T-helper 9 cell (primary cell): ENCODE measurements around the gene HOXB4.

Source experiments
- DNase-seq: peaks from one replicate; pipeline ENCODE4 v3.0.0-alpha.2; 2020

HOXB4 gene

GRCh38 chr17:48571024-48571818, 6.9 kb downstream of the HOXB4 start:
- DNase-seq = no peak

DNA sequence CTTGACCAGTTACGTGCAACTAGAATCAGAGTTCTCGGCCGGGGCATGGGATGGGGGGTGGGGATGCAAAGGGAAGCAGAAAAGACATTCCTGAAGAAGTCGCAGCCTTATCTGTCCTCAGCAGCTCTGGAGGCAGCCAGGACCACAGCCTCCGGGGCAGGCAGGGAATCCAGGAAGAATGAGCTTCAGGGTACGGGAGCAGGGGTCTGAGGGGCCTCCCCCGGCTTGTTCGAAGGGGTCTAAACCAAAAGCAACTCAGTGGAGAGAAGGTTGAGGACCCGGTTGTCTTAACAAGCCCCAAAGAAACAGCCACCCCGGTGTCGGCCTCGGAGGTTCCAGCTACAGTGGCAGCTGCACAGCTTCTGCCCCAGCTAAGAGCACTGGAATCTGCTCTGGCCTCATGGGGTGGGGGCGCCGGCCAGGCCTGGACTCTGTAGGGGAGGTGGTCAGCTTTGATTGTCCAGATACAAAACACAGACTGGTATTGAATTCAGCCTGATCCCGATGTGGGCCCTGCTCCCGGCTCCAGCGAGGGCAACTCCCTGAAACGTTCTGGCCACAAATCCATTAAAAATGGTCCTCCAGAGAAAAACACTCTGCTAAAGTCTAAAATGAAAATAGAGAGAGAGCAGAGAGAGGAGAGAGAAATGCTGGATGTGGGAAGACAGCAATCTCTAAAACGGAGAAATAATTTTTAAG, 7.7 kb downstream of the HOXB4 start:
- DNase-seq = no peak

DNA sequence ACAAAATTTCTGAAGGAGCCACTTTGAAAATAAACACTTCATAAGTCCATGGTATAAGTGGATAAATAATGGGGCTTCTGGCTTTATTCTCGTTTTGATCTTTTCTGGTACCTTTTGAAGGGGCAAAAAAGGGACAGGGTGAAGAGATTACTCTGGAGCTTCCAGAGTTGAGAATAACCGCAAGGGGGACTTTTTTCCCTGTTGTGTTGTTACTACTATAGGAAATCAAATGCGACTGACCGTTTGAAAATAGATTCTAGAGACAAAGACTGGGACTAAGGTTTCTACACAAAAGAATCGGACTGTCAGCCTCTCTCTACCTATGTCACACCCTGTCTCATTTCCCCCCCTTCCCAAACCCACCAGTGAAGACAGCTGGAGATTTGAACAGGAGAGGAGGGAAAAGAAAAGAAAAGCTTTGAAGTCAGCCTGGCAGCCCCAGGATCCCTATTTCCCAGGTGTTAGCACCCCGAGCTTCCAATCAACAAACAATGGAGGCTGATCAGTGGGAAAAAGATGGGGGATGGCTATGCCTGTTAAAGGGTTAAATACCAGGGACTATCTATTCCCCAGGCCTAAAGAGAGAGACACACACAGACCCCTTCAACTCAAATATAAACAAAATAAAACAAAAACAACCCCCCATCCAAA, 8.4 kb downstream of the HOXB4 start:
- DNase-seq = no peak

GRCh38 chr17:48569240-48569582, 8.9 kb downstream of the HOXB4 start:
- no peak for DNase-seq

GRCh38 chr17:48568499-48569239, 9.5 kb downstream of the HOXB4 start:
- no peak for DNase-seq

- no peak for DNase-seq
These were observed 10.3 kb downstream of the HOXB4 start for GRCh38 chr17:48567646-48568354.

- no peak for DNase-seq
These were observed 10.9 kb downstream of the HOXB4 start for GRCh38 chr17:48567209-48567608.

DNA sequence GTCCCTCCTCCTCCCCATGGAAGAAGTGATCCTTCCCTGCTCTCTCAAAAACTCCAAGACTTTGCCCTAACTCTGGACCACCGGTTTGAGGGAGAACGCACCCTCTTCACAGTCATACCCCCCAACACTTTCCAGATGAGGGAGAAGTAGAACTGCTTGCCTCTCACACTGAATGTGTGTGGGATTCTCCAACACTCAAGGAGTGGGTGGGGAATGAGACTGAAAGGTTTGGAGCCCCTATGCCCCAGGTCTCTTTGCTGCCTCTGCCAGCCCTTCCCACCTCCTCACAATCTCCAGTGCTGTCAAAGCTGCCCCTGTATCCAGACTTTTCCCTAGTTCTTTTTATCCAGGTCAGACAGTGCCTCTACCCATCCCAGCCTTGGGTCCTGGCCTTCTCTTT, 11.4 kb downstream of the HOXB4 start:
- no peak for DNase-seq

DNA sequence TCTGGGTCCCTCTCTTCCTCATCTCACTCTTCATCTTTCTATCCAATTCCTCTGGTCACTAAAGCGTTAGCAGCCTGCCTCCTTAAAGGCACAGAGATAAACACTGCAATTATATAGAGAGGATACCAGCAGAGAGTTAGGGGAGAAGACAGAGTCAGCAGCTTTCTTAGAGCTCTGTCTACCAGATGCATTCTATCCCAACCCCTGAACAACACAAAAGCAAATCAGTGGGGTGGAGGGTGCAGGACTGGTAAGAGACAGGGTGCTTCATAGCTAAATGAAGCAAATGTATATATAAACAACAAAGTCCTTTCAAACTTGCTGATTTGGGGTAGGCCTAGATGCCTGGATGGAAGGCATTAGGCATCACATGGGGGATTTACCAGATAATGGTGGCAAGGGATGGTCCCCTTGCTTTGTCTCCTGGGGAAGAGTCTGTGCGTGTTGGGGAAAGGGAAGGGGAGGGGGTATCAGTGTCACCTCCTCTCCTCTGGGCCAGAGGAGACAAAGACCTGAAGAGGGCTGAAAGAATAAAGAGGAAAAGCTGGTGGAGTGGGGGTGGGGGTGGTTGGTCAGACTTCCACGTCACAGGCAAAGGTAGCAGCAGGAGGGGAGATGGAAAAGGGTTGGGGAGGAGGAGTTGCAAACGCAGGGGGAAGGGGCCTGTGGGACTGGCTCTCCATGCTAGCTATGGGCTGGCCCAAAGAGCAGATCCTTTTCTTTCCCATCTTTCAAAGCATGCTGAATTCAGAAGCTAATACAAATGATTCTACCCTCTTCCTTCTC, 12.0 kb downstream of the HOXB4 start:
- no peak for DNase-seq

GRCh38 chr17:48565022-48565554, 13.1 kb downstream of the HOXB4 start:
- DNase-seq = no peak

DNA sequence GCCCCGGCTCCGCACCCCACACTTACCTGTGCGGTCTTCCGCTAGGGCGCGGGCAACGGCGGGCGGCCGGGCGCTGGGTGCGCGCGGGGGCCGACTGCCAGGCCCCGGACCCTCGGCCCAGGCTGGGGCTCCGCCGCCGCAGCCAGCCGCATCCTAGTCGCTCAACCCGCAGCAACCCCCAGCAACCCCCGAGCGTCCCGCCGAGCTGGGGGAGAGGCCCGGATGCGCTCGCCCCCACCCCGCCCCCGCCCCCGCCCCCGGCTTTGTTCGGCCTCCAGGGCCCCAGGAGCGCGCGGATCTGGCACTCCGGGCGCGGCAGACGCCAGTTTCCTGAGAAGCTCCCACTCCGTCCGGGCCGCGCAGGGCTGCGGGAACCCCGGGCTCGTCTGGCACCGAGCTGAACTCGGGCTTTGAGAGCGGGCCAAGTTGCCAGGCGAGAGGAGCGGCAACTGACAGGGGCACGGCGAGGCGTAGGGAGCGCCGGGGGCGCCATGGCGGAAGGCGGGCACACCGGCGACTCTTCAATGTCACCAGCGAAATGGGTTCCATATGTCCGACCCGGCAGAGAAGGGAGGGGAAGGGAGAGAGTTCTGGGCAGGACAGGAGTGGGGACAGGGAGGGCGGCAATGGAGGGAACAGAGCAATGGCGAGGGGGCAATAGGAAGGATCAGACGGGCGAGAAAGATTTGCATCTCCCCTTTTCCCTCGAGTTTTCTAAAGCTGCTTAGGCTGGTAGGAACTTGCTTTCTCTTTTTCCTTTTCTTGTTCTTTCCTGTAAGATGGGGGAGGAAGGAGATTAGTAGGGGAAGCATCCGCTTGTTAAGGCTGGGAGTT, 13.7 kb downstream of the HOXB4 start:
- DNase-seq = no peak

- no peak for DNase-seq
These were observed 14.3 kb downstream of the HOXB4 start for GRCh38 chr17:48563867-48564187.

GRCh38 chr17:48563385-48563838, 14.7 kb downstream of the HOXB4 start:
- DNase-seq = no peak

DNA sequence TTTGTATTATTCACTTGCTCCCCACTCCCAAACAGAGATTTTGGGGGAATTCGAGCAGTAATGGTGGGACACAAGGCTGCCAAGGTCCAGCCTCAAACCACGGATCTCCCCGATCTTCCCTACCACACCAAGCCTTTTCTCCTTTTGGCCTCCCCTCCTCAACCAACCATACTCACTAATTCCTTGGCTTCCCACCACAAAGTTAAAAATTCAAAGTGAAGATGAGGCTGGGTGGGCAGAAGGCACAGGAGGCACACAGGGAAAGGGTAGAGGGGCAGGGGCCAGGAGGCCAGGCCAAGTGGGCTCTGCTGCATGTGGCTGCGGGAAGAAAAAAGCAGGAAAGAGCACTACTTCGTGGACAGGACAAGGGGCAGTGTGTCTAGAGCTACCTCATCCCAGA, 15.2 kb downstream of the HOXB4 start:
- DNase-seq = no peak

GRCh38 chr17:48561884-48562810, 16.0 kb downstream of the HOXB4 start:
- no peak for DNase-seq

DNA sequence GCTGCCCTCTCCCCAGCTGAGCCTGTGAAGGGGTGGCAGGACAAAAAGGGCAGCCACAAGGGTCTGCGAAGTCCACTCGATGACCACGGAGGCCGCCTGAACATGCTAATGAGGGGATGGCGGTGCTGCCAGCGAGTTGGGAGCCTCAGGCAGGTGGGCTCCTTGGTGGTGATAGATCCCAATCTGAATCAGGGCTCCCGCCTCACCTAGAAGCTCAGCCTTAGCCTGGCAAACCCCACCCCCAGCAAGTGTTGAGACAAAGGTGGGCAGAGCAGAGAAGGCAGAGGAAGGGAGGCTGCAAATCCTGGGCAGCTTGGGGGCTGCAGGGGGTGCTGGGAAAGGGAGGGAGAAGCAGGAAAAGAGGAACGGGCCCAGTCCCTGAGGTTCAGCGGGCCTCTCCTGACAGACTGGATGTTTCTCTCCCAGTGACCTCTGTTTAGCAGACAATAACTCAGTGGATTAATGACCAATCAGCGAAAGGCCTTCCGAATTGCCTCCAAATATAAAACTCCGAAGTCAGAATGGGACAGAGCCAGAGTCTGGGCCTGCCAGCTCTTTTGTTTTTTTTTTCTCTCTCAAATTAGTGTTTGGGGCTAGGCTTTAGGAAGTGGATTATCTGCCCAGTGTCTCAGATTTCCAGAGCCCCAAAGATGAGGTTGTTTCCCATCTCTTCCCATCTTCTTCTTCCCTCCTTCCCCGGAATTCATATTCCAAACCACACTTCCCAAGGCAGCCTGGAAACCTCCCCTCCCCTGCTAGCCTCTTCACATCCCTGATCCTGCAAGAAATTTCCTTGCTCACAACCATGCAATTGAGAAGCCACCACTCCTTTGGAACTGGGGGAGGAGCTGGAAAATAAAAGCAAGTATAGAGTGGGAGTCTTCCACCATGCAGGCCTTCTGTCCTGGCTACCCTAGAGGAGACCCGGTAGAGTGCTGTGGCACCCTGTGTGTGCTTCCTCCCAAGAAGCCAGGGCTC, 18.0 kb downstream of the HOXB4 start:
- DNase-seq = no peak

- DNase-seq = no peak
These were observed 18.9 kb downstream of the HOXB4 start for GRCh38 chr17:48559122-48559839.

GRCh38 chr17:48558831-48559121, 19.4 kb downstream of the HOXB4 start:
- DNase-seq = no peak
